Measurements from ENCODE around the gene USP32. TPM values are rescaled to one million over a fixed set of nuclear protein-coding genes. Genes with fewer than 3 reads are reported as not detected.
"Not testable (repeated sequence)": the region's sequence is repeated elsewhere in the genome, so short reads cannot be mapped to it uniquely, and the experiment has no call there.

USP32 gene
- total RNA-seq, 2 donors from 2014 or later = 54.1 to 74.3 TPM

DNA sequence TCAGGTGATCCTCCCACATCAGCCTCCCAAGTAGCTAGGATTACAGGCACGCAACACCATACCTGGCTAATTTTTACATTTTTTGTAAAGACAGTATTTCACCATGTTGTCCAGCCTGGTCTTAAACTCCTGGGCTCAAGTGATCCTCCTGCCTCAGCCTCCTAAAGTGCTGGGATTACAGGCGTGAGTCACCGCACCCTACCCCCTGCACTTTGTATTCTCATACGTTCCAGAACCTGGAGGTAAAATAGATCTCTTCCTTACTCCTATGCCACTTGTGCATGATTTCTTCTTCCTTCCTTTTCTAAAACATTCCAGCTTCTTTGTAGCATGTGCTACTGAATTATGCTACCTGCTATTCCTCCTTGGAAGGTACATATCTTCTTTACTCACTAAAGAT lies 197.8 kb downstream of the USP32 start:
- H3K27ac ChIP-seq (ENCODE audit: low read depth, low read length); H3K4me1 ChIP-seq (ENCODE audit: control insufficient read depth, insufficient read depth, low read length); H3K27ac Mint-ChIP-seq; H3K4me3 Mint-ChIP-seq; H3K4me1 Mint-ChIP-seq; H3K9me3 ChIP-seq (ENCODE audit: control insufficient read depth, low read length); H3K27me3 Mint-ChIP-seq (ENCODE audit: insufficient read depth); DNase-seq; H3K4me3 ChIP-seq (ENCODE audit: low read length); H3K9ac ChIP-seq (ENCODE audit: extremely low read depth, low read length, poor library complexity, severe bottlenecking); H3K9me3 Mint-ChIP-seq: not testable (repeated sequence)
- peaks cover 50% of the 10 kb centered on the region for H3K36me3 ChIP-seq (ENCODE audit: control insufficient read depth, insufficient read depth, low read length)
- 89 to 90% methylated on average over 4 of the region's 4 CpGs for WGBS, 2 experiments (ENCODE audit: insufficient coverage in 1 of 2, insufficient read length in 1 of 2)
- H3K36me3 Mint-ChIP-seq (ENCODE audit: low read depth) = peaks cover 72% of the 10 kb centered on the region
- H3K27me3 ChIP-seq (ENCODE audit: control insufficient read depth, insufficient read depth, low read length, poor library complexity, severe bottlenecking) = peaks cover 10% of the 10 kb centered on the region

DNA sequence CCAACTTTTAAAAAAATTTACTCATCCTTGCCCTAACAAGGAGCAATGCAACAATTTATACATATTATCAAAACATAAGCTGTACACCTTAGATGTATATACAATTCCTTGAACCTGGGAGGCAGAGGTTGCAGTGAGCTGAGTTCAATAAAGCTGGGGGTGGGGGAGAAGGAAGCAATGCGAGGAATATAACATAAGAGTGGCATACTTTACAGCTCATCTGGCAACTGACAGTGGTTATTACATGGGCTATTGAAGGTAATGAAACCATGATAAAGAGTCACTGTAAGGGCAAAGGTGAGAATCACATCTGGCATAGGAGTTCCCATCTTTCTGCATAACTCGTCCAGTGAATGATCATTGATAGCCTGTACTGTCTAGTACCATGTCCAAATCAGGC lies 198.5 kb downstream of the USP32 start:
- WGBS, 2 experiments (ENCODE audit: insufficient coverage in 1 of 2, insufficient read length in 1 of 2) = 92 to 100% methylated on average over 2 of the region's 2 CpGs
- H3K4me3 Mint-ChIP-seq = no peak overlapping the region

DNA sequence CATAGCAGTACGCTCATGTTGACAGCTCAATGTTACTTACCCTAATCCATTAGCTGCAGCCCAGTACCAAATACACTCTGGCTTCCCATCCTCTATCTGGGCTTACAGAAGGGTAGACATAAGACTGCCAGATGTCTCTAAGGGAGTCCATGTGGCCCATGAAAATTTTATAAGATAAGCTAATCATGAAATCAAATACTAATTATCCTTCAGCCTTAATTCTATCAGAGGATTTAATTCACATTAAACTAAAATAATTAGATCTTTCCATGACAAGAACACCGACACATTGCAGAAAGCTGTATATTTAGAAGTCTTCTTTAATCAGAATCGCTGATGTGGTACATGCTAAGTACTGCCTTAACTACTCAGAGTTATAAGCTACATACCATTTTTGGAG lies 198.9 kb downstream of the USP32 start:
- H3K4me1 ChIP-seq (ENCODE audit: control insufficient read depth, insufficient read depth, low read length); H3K9ac ChIP-seq (ENCODE audit: extremely low read depth, low read length, poor library complexity, severe bottlenecking); H3K27me3 Mint-ChIP-seq (ENCODE audit: insufficient read depth); H3K4me1 Mint-ChIP-seq; H3K9me3 Mint-ChIP-seq; DNase-seq; H3K4me3 Mint-ChIP-seq; H3K9me3 ChIP-seq (ENCODE audit: control insufficient read depth, low read length); H3K27ac ChIP-seq (ENCODE audit: low read depth, low read length); H3K27ac Mint-ChIP-seq; H3K4me3 ChIP-seq (ENCODE audit: low read length); H3K27me3 ChIP-seq (ENCODE audit: control insufficient read depth, insufficient read depth, low read length, poor library complexity, severe bottlenecking): not testable (repeated sequence)
- peaks cover 51% of the 10 kb centered on the region for H3K36me3 ChIP-seq (ENCODE audit: control insufficient read depth, insufficient read depth, low read length)
- WGBS, 2 experiments (ENCODE audit: insufficient coverage in 1 of 2, insufficient read length in 1 of 2) = 97 to 100% methylated on average over 1 to 3 of the region's 3 CpGs
- H3K36me3 Mint-ChIP-seq (ENCODE audit: low read depth) = peaks cover 68% of the 10 kb centered on the region

More for the DNA sequence above, 198.5 kb downstream of the USP32 start:
- H3K27ac ChIP-seq (ENCODE audit: low read depth, low read length) = no peak overlapping the region
- no peaks in the 10 kb centered on the region for H3K4me1 Mint-ChIP-seq
- peaks cover 51% of the 10 kb centered on the region for H3K36me3 ChIP-seq (ENCODE audit: control insufficient read depth, insufficient read depth, low read length)
- peaks cover 6% of the 10 kb centered on the region for H3K27me3 ChIP-seq (ENCODE audit: control insufficient read depth, insufficient read depth, low read length, poor library complexity, severe bottlenecking)
- no peaks in the 10 kb centered on the region for H3K9me3 ChIP-seq (ENCODE audit: control insufficient read depth, low read length)
- H3K36me3 Mint-ChIP-seq (ENCODE audit: low read depth) = peaks cover 73% of the 10 kb centered on the region
- no peak overlapping the region for H3K9ac ChIP-seq (ENCODE audit: extremely low read depth, low read length, poor library complexity, severe bottlenecking)
- no peak for DNase-seq
- H3K9me3 Mint-ChIP-seq = no peaks in the 10 kb centered on the region
- TF ChIP-seq, protein P1, sequence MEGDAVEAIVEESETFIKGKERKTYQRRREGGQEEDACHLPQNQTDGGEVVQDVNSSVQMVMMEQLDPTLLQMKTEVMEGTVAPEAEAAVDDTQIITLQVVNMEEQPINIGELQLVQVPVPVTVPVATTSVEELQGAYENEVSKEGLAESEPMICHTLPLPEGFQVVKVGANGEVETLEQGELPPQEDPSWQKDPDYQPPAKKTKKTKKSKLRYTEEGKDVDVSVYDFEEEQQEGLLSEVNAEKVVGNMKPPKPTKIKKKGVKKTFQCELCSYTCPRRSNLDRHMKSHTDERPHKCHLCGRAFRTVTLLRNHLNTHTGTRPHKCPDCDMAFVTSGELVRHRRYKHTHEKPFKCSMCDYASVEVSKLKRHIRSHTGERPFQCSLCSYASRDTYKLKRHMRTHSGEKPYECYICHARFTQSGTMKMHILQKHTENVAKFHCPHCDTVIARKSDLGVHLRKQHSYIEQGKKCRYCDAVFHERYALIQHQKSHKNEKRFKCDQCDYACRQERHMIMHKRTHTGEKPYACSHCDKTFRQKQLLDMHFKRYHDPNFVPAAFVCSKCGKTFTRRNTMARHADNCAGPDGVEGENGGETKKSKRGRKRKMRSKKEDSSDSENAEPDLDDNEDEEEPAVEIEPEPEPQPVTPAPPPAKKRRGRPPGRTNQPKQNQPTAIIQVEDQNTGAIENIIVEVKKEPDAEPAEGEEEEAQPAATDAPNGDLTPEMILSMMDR (conservative IDR thresholded peaks at IDR 0.05) = no peak
- H3K27me3 Mint-ChIP-seq (ENCODE audit: insufficient read depth) = no peaks in the 10 kb centered on the region
- no peak overlapping the region for H3K27ac Mint-ChIP-seq
- no peak overlapping the region for H3K4me3 ChIP-seq (ENCODE audit: low read length)
- H3K4me1 ChIP-seq (ENCODE audit: control insufficient read depth, insufficient read depth, low read length) = no peaks in the 10 kb centered on the region

DNA sequence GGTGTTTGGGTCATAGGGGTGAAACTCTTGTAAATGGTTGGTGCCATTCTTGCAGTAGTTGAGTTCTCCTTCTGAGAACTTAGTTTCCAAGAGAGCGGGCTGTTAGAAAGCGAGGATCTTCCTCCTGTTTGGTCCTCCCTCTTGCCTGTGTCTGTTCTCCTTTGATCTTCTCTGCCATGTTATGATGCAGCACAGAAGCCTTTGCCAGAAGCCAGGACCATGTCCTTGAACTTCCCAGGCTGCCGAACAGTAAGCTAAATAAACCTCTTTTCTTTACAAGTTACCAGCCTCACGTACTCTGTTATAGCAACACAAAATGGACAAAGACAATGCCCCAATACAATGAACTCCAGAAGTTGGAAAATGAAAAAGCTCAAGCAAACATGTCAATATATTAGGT lies 201.9 kb downstream of the USP32 start:
- H3K9ac ChIP-seq (ENCODE audit: extremely low read depth, low read length, poor library complexity, severe bottlenecking); H3K9me3 Mint-ChIP-seq; H3K4me3 ChIP-seq (ENCODE audit: low read length); H3K27ac ChIP-seq (ENCODE audit: low read depth, low read length); H3K4me1 Mint-ChIP-seq; H3K4me3 Mint-ChIP-seq; H3K9me3 ChIP-seq (ENCODE audit: control insufficient read depth, low read length); DNase-seq; H3K4me1 ChIP-seq (ENCODE audit: control insufficient read depth, insufficient read depth, low read length); H3K27me3 ChIP-seq (ENCODE audit: control insufficient read depth, insufficient read depth, low read length, poor library complexity, severe bottlenecking); H3K27me3 Mint-ChIP-seq (ENCODE audit: insufficient read depth): not testable (repeated sequence)
- WGBS, 2 experiments (ENCODE audit: insufficient coverage in 1 of 2, insufficient read length in 1 of 2) = 93 to 97% methylated on average over 3 to 4 of the region's 4 CpGs
- Mint-ChIP-seq H3K36me3 (ENCODE audit: low read depth) (peaks cover 53% of the 10 kb centered on the region), H3K27ac (peak overlapping the region; percentile 22)
- peaks cover 47% of the 10 kb centered on the region for H3K36me3 ChIP-seq (ENCODE audit: control insufficient read depth, insufficient read depth, low read length)

Data from endodermal cell (in vitro differentiated cells).